GM12878 (cell line): ENCODE results near the gene GALNT16. TPM values are rescaled to one million over a fixed set of nuclear protein-coding genes. Genes with fewer than 3 reads are reported as not detected.

ENCODE experiments used
- ATAC-seq: fragments of 200-7000 bp; cut with Tn5 transposase; 3 replicates; pipeline ENCODE4 v1.9.1; 2020; ENCODE audit warnings: mild to moderate bottlenecking, moderate library complexity
- BruUV-seq: library from RNA; stranded (reverse); fragments of 400-500 nt; replicated peaks from 2 replicates; lab custom pipeline; 2021; lab: Mats Ljungman, UMichigan
- CTCF ChIA-PET: fragments of 300-600 bp; sonication (Branson Sonifier 250); formaldehyde crosslinking; extraction: SDS; loops from one replicate; lab custom pipeline; 2021; ENCODE audit warnings: inconsistent platforms; lab: Yijun Ruan, JAX
- POLR2A ChIA-PET: fragments of 350-600 bp; formaldehyde crosslinking; extraction: SDS; loops from one replicate; lab custom pipeline; 2021; ENCODE audit warnings: inconsistent platforms; lab: Charles Lee
- RAD21 ChIA-PET: fragments of 300-600 bp; sonication (Branson Sonifier 250); formaldehyde crosslinking; loops from one replicate; lab custom pipeline; 2023; ENCODE audit warnings: antibody characterized with exemption; ENCODE audit not compliant: unreplicated experiment; lab: Charles Lee
- SMC1A ChIA-PET: fragments of 300-600 bp; sonication (Branson Sonifier 250); formaldehyde crosslinking; loops from one replicate; lab custom pipeline; 2023; ENCODE audit not compliant: unreplicated experiment, uncharacterized antibody; lab: Charles Lee
- DNase-seq: peaks from one replicate; pipeline ENCODE4 v3.0.0-alpha.2; 2011; ENCODE audit warnings: low read depth, low spot score
- FAIRE-seq: peaks from 3 replicates; lab custom pipeline; 2011; peaks lifted over from hg19 to GRCh38; lab: Jason Lieb, UNC
- H2AFZ ChIP-seq: 2 replicates; pipeline ENCODE4 v1.6.0; 2011; ENCODE audit warnings: low read depth, low read length, control low read depth; ENCODE audit not compliant: control insufficient read depth
- H3K27ac ChIP-seq: 2 replicates; pipeline ENCODE4 v1.5.1; 2011; ENCODE audit warnings: control low read depth; ENCODE audit not compliant: control insufficient read depth, insufficient read depth
- H3K27me3 ChIP-seq, 2 experiments: replicated peaks in 1 of 2; 2 replicates each; pipeline versions ENCODE4 v1.6.0 to v1.6.1; 2011; ENCODE audit warnings: low read length in 1 of 2; ENCODE audit not compliant: control insufficient read depth in 2 of 2, insufficient read depth in 2 of 2
- H3K36me3 ChIP-seq, 2 experiments: 2 replicates each; pipeline ENCODE4 v1.5.1; 2011; ENCODE audit warnings: low read length in 1 of 2; ENCODE audit not compliant: control insufficient read depth in 2 of 2, insufficient read depth in 2 of 2
- H3K4me1 ChIP-seq: 2 replicates; pipeline ENCODE4 v1.6.1; 2011; ENCODE audit warnings: mild to moderate bottlenecking, low read length, moderate library complexity, mixed read lengths; ENCODE audit not compliant: control insufficient read depth, insufficient read depth
- H3K4me2 ChIP-seq: 2 replicates; pipeline ENCODE4 v1.6.0; 2011; ENCODE audit warnings: control low read depth; ENCODE audit not compliant: control insufficient read depth, insufficient read depth
- H3K4me3 ChIP-seq: fragments of 200-600 bp; sonication (generic); 2 replicates; pipeline ENCODE4 v1.5.1; 2016
- H3K79me2 ChIP-seq: 2 replicates; pipeline ENCODE4 v1.6.0; 2011; ENCODE audit warnings: low read length; ENCODE audit not compliant: control insufficient read depth, insufficient read depth
- H3K9ac ChIP-seq: 2 replicates; pipeline ENCODE4 v1.8.0; 2011; ENCODE audit warnings: low read length, control low read depth, mixed read lengths; ENCODE audit not compliant: control insufficient read depth, insufficient read depth
- H3K9me3 ChIP-seq: replicated peaks from 3 replicates; pipeline ENCODE4 v1.5.1; 2011; ENCODE audit warnings: mild to moderate bottlenecking, low read length; ENCODE audit not compliant: control insufficient read depth, insufficient read depth
- H4K20me1 ChIP-seq: 2 replicates; pipeline ENCODE4 v1.6.0; 2011; ENCODE audit not compliant: control insufficient read depth, insufficient read depth
- CREB1 ChIP-seq: IDR thresholded peaks from 2 replicates; pipeline ENCODE4 v1.6.1; 2012; ENCODE audit warnings: low read depth, mild to moderate bottlenecking, inconsistent platforms
- E2F8 ChIP-seq: fragments of 450-650 bp; IDR thresholded peaks from 2 replicates; pipeline ENCODE4 v1.6.1; 2018; ENCODE audit warnings: mild to moderate bottlenecking, low read depth, moderate library complexity; ENCODE audit not compliant: partially characterized antibody
- HDAC2 ChIP-seq: fragments of 200-600 bp; sonication (generic); IDR thresholded peaks from 2 replicates; pipeline ENCODE4 v1.6.1; 2017
- KAT2A ChIP-seq: conservative IDR thresholded peaks from 2 replicates; pipeline ENCODE4 v1.6.1; 2011; ENCODE audit warnings: low read depth, low read length; ENCODE audit not compliant: control insufficient read depth
- LARP7 ChIP-seq: fragments of 450-650 bp; IDR thresholded peaks from 2 replicates; pipeline ENCODE4 v1.6.1; 2017; ENCODE audit warnings: mild to moderate bottlenecking
- MAX ChIP-seq: IDR thresholded peaks from 2 replicates; pipeline ENCODE4 v1.6.1; 2012; ENCODE audit warnings: low read depth, low read length, improper control_type of control experiment
- MTA3 ChIP-seq: IDR thresholded peaks from 2 replicates; pipeline ENCODE4 v1.6.1; 2012; ENCODE audit warnings: low read length, inconsistent platforms, borderline replicate concordance
- PAX5 ChIP-seq: IDR thresholded peaks from 2 replicates; pipeline ENCODE4 v1.6.1; 2011; ENCODE audit warnings: low read depth, low read length, borderline replicate concordance
- POLR2A ChIP-seq: IDR thresholded peaks from 2 replicates; pipeline ENCODE4 v1.6.1; 2011; ENCODE audit warnings: low read depth, mild to moderate bottlenecking, low read length
- POLR2AphosphoS2 ChIP-seq: IDR thresholded peaks from 2 replicates; pipeline ENCODE4 v1.6.1; 2011; ENCODE audit warnings: low read depth, mild to moderate bottlenecking, low read length, improper control_type of control experiment, moderate library complexity
- SIX5 ChIP-seq: IDR thresholded peaks from 2 replicates; pipeline ENCODE4 v1.6.1; 2011; ENCODE audit warnings: mild to moderate bottlenecking, low read depth, low read length, moderate library complexity; ENCODE audit not compliant: severe bottlenecking
- SPI1 ChIP-seq: IDR thresholded peaks from 2 replicates; pipeline ENCODE4 v1.6.1; 2011; ENCODE audit warnings: low read depth, mild to moderate bottlenecking, low read length, moderate library complexity, borderline replicate concordance; ENCODE audit not compliant: insufficient read depth
- SREBF1 ChIP-seq: IDR thresholded peaks from 2 replicates; pipeline ENCODE4 v1.6.1; 2012; ENCODE audit warnings: mild to moderate bottlenecking, low read length
- TCF7 ChIP-seq: IDR thresholded peaks from 2 replicates; pipeline ENCODE4 v1.6.1; 2014; ENCODE audit warnings: antibody characterized with exemption, borderline replicate concordance
- USF2 ChIP-seq: IDR thresholded peaks from 2 replicates; pipeline ENCODE4 v1.6.1; 2011; ENCODE audit warnings: low read depth, low read length, improper control_type of control experiment, borderline replicate concordance
- ZNF687 ChIP-seq: fragments of 450-650 bp; IDR thresholded peaks from 2 replicates; pipeline ENCODE4 v1.6.1; 2017; ENCODE audit warnings: mild to moderate bottlenecking, moderate library complexity
- WGBS: methylation state at CpG from one replicate; pipeline ENCODE4 v1.1.6; 2016; ENCODE audit warnings: low lambda C conversion rate; ENCODE audit not compliant: insufficient replicate concordance, insufficient coverage; ENCODE audit errors: missing lambda C conversion rate; 5-methylcytosine and 5-hydroxymethylcytosine counted together
- in situ Hi-C: fragments of 300-500 bp; cut with MboI; formaldehyde crosslinking; loops from 9 replicates; pipeline ENCODE4 v1.14.3; 2018; ENCODE audit warnings: mixed read lengths
- intact Hi-C: fragments of 100-400 bp; cut with micrococcal nuclease; formaldehyde crosslinking; loops from one replicate; pipeline ENCODE4 v1.14.2; 2022; ENCODE audit not compliant: unreplicated experiment
- polyA plus RNA-seq, 11 experiments: library from polyadenylated mRNA; depleted of rRNA in 4 of 11; unstranded in 6 of 11; stranded (reverse) in 5 of 11; fragments of >200 nt; fragmentation: Nextera tagmentation in 4 of 11; fragmentation: Illumina TruSeq in 1 of 11; extraction: Ambion mirVana in 4 of 11; extraction: Trizol in 1 of 11; gene quantifications; 1 replicate in 1 of 11; 2 replicates in 10 of 11; pipeline versions ENCODE4 v1.2.1 to v1.2.3, GENCODE V29; 2011 to 2016; ENCODE audit warnings: inconsistent platforms in 2 of 11, missing spikeins in 2 of 11, low read depth in 1 of 11
- total RNA-seq, 4 experiments: library from RNA; depleted of rRNA in 3 of 4; stranded (reverse); fragments of >200 nt in 3 of 4; fragmentation: Illumina TruSeq in 1 of 4; extraction: Trizol in 1 of 4; gene quantifications; 2 replicates each; pipeline versions ENCODE4 v1.2.1 to v1.2.3, GENCODE V29; 2013 to 2021

Gene GALNT16
- total and polyA plus RNA-seq, 10 of the 15 experiments (the other 5 are each of a cell fraction or from before 2014, with no cell fraction given): under 0.01 to 0.08 (median 0.03) TPM; not detected in 3

DNA sequence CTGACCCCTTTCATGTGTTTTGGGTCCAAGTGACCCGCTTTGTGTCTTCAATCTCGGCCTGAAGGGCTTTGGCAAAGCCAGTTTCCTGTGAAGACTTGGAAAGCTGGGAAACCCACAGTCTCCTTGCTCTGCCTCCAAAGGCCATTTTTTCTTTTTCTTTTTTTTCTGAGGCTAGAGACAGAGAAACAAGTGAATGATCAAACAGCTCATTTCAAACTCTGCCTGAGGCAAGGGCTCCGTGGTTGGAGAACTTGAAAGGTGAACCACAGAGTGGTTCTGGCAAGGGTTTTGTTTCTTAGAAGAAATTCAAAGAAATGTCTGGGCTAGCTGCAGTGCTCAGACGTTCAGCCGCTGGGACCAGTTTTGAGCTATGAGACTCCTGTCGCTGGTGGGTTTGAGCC is 75.4 kb downstream of the GALNT16 start:
- Histone ChIP-seq H3K9ac (no peak overlapping the region), H3K4me3 (no peak overlapping the region), H3K36me3 (no peaks in the 10 kb centered on the region), H3K79me2 (no peaks in the 10 kb centered on the region), H4K20me1 (no peaks in the 10 kb centered on the region), H3K9me3 (no peaks in the 10 kb centered on the region), H2AFZ (no peak overlapping the region), H3K27ac (no peak overlapping the region), H3K4me2 (no peak overlapping the region), H3K27me3 (no peaks in the 10 kb centered on the region; a peak in 1 of 4 replicates), H3K4me1 (no peaks in the 10 kb centered on the region; the same call in 1 of the 2 replicates)
- 70% methylated on average over 6 of the region's 6 CpGs for WGBS
- BruUV-seq: no TSS peak
- SMC1A ChIA-PET: interaction anchor here (0.8 kb wide), 1 partner anchor 124 kb away, joined by 4 read pairs; no protein-coding TSS in a partner anchor
- POLR2A ChIA-PET: interaction anchor here (0.6 to 1.3 kb wide), 2 partner anchors 12 to 99 kb away, joined by 3 to 4 read pairs; no protein-coding TSS in a partner anchor
- in situ Hi-C loops: no loop called here
- intact Hi-C loops: no loop called here
- RAD21 ChIA-PET: interaction anchor here (1.3 kb wide), 1 partner anchor 43 kb away, joined by 3 read pairs; no protein-coding TSS in a partner anchor
- CTCF ChIA-PET: interaction anchor here (0.9 to 2.1 kb wide), 4 partner anchors 12 to 139 kb away, joined by 3 to 9 read pairs (median 4); no protein-coding TSS in a partner anchor
- DNase-seq: no peak
- no peak for FAIRE-seq
- no peak for ATAC-seq
- TF ChIP-seq ZNF687: no peak
- no peak for TF ChIP-seq PAX5
- TF ChIP-seq HDAC2: no peak
- TF ChIP-seq SPI1: no peak
- TF ChIP-seq SREBF1: no peak
- TF ChIP-seq CREB1: no peak
- no peak for TF ChIP-seq SIX5
- no peak for TF ChIP-seq MTA3
- no peak for TF ChIP-seq USF2
- no peak for TF ChIP-seq E2F8
- no peak for TF ChIP-seq POLR2AphosphoS2
- TF ChIP-seq POLR2A: no peak
- TF ChIP-seq LARP7: no peak
- TF ChIP-seq TCF7: no peak
- no peak for TF ChIP-seq MAX
- no peak for TF ChIP-seq KAT2A
